ENCODE results near the gene PATZ1.

- TF ChIP-seq CTCF (IDR thresholded peaks at IDR 0.05) (no peak), POLR2A (IDR thresholded peaks at IDR 0.05) (no peak)
These were observed 18.2 kb downstream of the PATZ1 start for GRCh38 chr22:31327806-31328543.
